HEK293 (cell line): ENCODE results near the gene DPP6.

Experiments
- CTCF ChIA-PET: fragments of 350-600 bp; formaldehyde crosslinking; extraction: SDS; loops from one replicate; lab custom pipeline; 2021; ENCODE audit warnings: antibody characterized with exemption; lab: Yijun Ruan, JAX
- POLR2A ChIA-PET: fragments of 300-600 bp; formaldehyde crosslinking; extraction: SDS; loops from one replicate; lab custom pipeline; 2020; ENCODE audit warnings: antibody characterized with exemption, inconsistent platforms; lab: Yijun Ruan, JAX
- H3K27ac ChIP-seq: fragments of 200-500 bp; sonication (Bioruptor generic); 2 replicates; pipeline ENCODE4 v1.5.1; 2014; ENCODE audit warnings: low read depth, low read length, control low read depth, inconsistent platforms; ENCODE audit errors: extremely low read depth
- H3K36me3 ChIP-seq, 2 experiments: fragments of 200-500 bp in 1 of 2; sonication (Bioruptor generic) in 1 of 2; 1 replicate in 1 of 2; 2 replicates in 1 of 2; pipeline ENCODE4 v1.5.1; 2014 to 2017; ENCODE audit warnings: inconsistent platforms in 2 of 2, low read length in 2 of 2; ENCODE audit not compliant: control insufficient read depth in 2 of 2, insufficient read depth in 1 of 2
- H3K4me1 ChIP-seq: fragments of 200-500 bp; sonication (Bioruptor generic); 2 replicates; pipeline ENCODE4 v1.5.1; 2014; ENCODE audit warnings: mild to moderate bottlenecking, low read length, inconsistent platforms; ENCODE audit not compliant: control insufficient read depth, insufficient read depth
- H3K4me3 ChIP-seq: 2 replicates; pipeline ENCODE4 v1.5.1; 2011; ENCODE audit warnings: low read depth, mild to moderate bottlenecking, control low read depth, low read length, moderate library complexity
- H3K9me3 ChIP-seq: fragments of 200-500 bp; sonication (Bioruptor generic); 2 replicates; pipeline ENCODE4 v1.5.1; 2014; ENCODE audit warnings: low read depth, low read length, inconsistent platforms; ENCODE audit not compliant: control insufficient read depth, insufficient read depth
- GLIS1 ChIP-seq: fragments of 450-650 bp; formaldehyde crosslinking; IDR thresholded peaks from 2 replicates; pipeline ENCODE4 v1.5.1; 2016; ENCODE audit warnings: missing biosample characterization, missing genetic modification characterization
- ZEB2 ChIP-seq: fragments of 450-650 bp; formaldehyde crosslinking; IDR thresholded peaks from 2 replicates; pipeline ENCODE4 v1.5.1; 2016; ENCODE audit warnings: missing biosample characterization, missing genetic modification characterization
- ZIC2 ChIP-seq: fragments of 450-650 bp; formaldehyde crosslinking; IDR thresholded peaks from 2 replicates; pipeline ENCODE4 v1.5.1; 2016; ENCODE audit warnings: missing biosample characterization, missing genetic modification characterization
- ZNF19 ChIP-seq: fragments of 450-650 bp; formaldehyde crosslinking; IDR thresholded peaks from 2 replicates; pipeline ENCODE4; 2016; ENCODE audit warnings: missing biosample characterization, missing genetic modification characterization, low read depth
- ZNF211 ChIP-seq: fragments of 450-650 bp; formaldehyde crosslinking; IDR thresholded peaks from 2 replicates; pipeline ENCODE4 v1.5.1; 2016; ENCODE audit warnings: low read depth, missing biosample characterization, missing genetic modification characterization
- ZNF341 ChIP-seq: fragments of 450-650 bp; formaldehyde crosslinking; IDR thresholded peaks from 2 replicates; pipeline ENCODE4; 2016; ENCODE audit warnings: low read depth, missing biosample characterization, missing genetic modification characterization
- ZNF404 ChIP-seq: fragments of 450-650 bp; formaldehyde crosslinking; IDR thresholded peaks from 2 replicates; pipeline ENCODE4 v1.5.1; 2017; ENCODE audit warnings: missing biosample characterization, missing genetic modification characterization
- ZNF600 ChIP-seq: fragments of 450-650 bp; formaldehyde crosslinking; IDR thresholded peaks from 2 replicates; pipeline ENCODE4 v1.5.1; 2016; ENCODE audit warnings: missing biosample characterization, missing genetic modification characterization
- ZNF610 ChIP-seq: fragments of 450-650 bp; formaldehyde crosslinking; IDR thresholded peaks from 2 replicates; pipeline ENCODE4 v1.5.1; 2016; ENCODE audit warnings: missing biosample characterization, missing genetic modification characterization, borderline replicate concordance

DPP6 gene

DNA sequence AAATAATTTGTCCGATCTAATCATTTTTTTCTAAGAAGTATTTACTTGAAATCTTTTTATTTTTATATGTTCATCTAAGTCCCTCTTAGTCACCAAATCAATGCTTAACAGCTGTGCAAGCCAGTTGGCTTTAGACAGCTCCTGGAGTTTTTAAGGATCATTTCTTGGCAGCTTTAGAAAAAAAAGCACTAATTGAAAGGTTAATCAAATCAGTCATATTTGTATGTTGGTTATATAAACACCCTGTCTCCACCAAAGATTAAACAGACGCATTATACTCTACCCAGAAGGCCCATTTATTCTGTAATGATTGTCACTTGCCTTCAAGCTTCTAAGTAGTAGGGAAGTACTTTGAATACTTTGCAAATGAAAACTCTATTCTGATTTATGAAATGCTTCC is 890.5 kb downstream of the DPP6 start:
- Histone ChIP-seq H3K27ac (no peak overlapping the region), H3K36me3 (peaks cover 22 to 59% of the 10 kb centered on the region in 2 experiments), H3K9me3 (no peaks in the 10 kb centered on the region), H3K4me1 (no peaks in the 10 kb centered on the region), H3K4me3 (no peak overlapping the region)
- POLR2A ChIA-PET: interaction anchor here (0.5 kb wide), 1 partner anchor 1950 kb away, joined by 4 read pairs; the partner anchor contains the start of gene LMBR1
- TF ChIP-seq GLIS1 (no peak), ZNF404 (tag by site-specific recombination) (no peak), ZNF600 (no peak), ZEB2 (tag by site-specific recombination) (no peak), ZNF341 (tag by site-specific recombination) (no peak), ZIC2 (tag by site-specific recombination) (no peak), ZNF19 (tag by site-specific recombination) (no peak), ZNF610 (no peak), ZNF211 (tag by site-specific recombination) (no peak)
- CTCF ChIA-PET: interaction anchor here (0.6 to 3.0 kb wide), 5 partner anchors 10 to 558 kb away, joined by 3 to 27 read pairs (median 5); no protein-coding TSS in a partner anchor
